Caco-2 (cell line): ENCODE results near the gene MACO1. TPM values are rescaled to one million over a fixed set of nuclear protein-coding genes. Genes with fewer than 3 reads are reported as not detected.

ENCODE experiments used
- BruUV-seq: library from RNA; stranded (reverse); fragments of 400-500 nt; replicated peaks from 2 replicates; lab custom pipeline; 2021; lab: Mats Ljungman, UMichigan
- CTCF ChIA-PET: fragments of 300-600 bp; sonication (Branson Sonifier 250); formaldehyde crosslinking; loops from one replicate; lab custom pipeline; 2022; ENCODE audit warnings: antibody characterized with exemption; lab: Charles Lee
- POLR2A ChIA-PET: fragments of 300-600 bp; sonication (Branson Sonifier 250); formaldehyde crosslinking; loops from one replicate; lab custom pipeline; 2022; ENCODE audit warnings: antibody characterized with exemption; lab: Charles Lee
- DNase-seq, 2 experiments: peaks; one replicate each; pipeline versions ENCODE4 v3.0.0 to v3.0.0-alpha.2; 2020 to 2022
- H3K27me3 ChIP-seq: replicated peaks from 2 replicates; pipeline ENCODE4 v1.6.0; 2011; ENCODE audit warnings: low read length; ENCODE audit not compliant: control insufficient read depth, insufficient read depth
- H3K36me3 ChIP-seq: 2 replicates; pipeline ENCODE4 v1.5.1; 2011; ENCODE audit warnings: low read length; ENCODE audit not compliant: control insufficient read depth, insufficient read depth
- H3K4me1 ChIP-seq: fragments of 250-450 bp; sonication (Bioruptor Pico); 2 replicates; pipeline ENCODE4 v1.5.1; 2020; ENCODE audit warnings: mild to moderate bottlenecking
- H3K4me3 ChIP-seq: 2 replicates; pipeline ENCODE4 v1.5.1; 2011; ENCODE audit warnings: low read depth, mild to moderate bottlenecking, control low read depth, low read length
- H3K9me3 ChIP-seq: fragments of 250-450 bp; sonication (Bioruptor Pico); 2 replicates; pipeline ENCODE4 v1.5.1; 2020; ENCODE audit warnings: mild to moderate bottlenecking, moderate library complexity
- H3K27ac Mint-ChIP-seq: one replicate; pipeline ENCODE4 v1.8.0; 2022; ENCODE audit warnings: mixed read lengths; ENCODE audit not compliant: unreplicated experiment
- H3K27me3 Mint-ChIP-seq: one replicate; pipeline ENCODE4 v1.8.0; 2022; ENCODE audit warnings: mixed read lengths; ENCODE audit not compliant: insufficient read depth, unreplicated experiment
- H3K36me3 Mint-ChIP-seq: one replicate; pipeline ENCODE4 v1.8.0; 2022; ENCODE audit warnings: mild to moderate bottlenecking, mixed read lengths; ENCODE audit not compliant: insufficient read depth, unreplicated experiment
- H3K4me1 Mint-ChIP-seq: one replicate; pipeline ENCODE4 v1.8.0; 2022; ENCODE audit warnings: low read depth, mixed read lengths; ENCODE audit not compliant: unreplicated experiment
- H3K4me3 Mint-ChIP-seq: one replicate; pipeline ENCODE4 v1.8.0; 2022; ENCODE audit warnings: mild to moderate bottlenecking, moderate library complexity, mixed read lengths; ENCODE audit not compliant: unreplicated experiment
- H3K9me3 Mint-ChIP-seq: one replicate; pipeline ENCODE4 v1.8.0; 2022; ENCODE audit warnings: mixed read lengths; ENCODE audit not compliant: unreplicated experiment
- intact Hi-C: fragments of 100-400 bp; cut with micrococcal nuclease; formaldehyde crosslinking; loops from one replicate; pipeline ENCODE4 v1.10.0; 2022; ENCODE audit not compliant: unreplicated experiment
- total RNA-seq: library from RNA; stranded (reverse); gene quantifications from 2 replicates; pipeline ENCODE4 v1.2.3, GENCODE V29; 2022
- TF ChIP-seq, protein P1 (sequence below), 2 experiments: fragments of 200-600 bp in 1 of 2; IDR thresholded peaks; 1 replicate in 1 of 2; 2 replicates in 1 of 2; pipeline versions ENCODE4 v1.5.1 to v1.8.0; 2011 to 2022; ENCODE audit warnings: antibody characterized with exemption in 1 of 2, control low read depth in 1 of 2, inconsistent platforms in 1 of 2, low read depth in 1 of 2, low read length in 1 of 2, mild to moderate bottlenecking in 1 of 2, moderate library complexity in 1 of 2; ENCODE audit not compliant: insufficient read depth in 1 of 2, severe bottlenecking in 1 of 2, unreplicated experiment in 1 of 2

Gene MACO1
- total RNA-seq, 1 experiment from 2014 or later, result 16.8 TPM

DNA sequence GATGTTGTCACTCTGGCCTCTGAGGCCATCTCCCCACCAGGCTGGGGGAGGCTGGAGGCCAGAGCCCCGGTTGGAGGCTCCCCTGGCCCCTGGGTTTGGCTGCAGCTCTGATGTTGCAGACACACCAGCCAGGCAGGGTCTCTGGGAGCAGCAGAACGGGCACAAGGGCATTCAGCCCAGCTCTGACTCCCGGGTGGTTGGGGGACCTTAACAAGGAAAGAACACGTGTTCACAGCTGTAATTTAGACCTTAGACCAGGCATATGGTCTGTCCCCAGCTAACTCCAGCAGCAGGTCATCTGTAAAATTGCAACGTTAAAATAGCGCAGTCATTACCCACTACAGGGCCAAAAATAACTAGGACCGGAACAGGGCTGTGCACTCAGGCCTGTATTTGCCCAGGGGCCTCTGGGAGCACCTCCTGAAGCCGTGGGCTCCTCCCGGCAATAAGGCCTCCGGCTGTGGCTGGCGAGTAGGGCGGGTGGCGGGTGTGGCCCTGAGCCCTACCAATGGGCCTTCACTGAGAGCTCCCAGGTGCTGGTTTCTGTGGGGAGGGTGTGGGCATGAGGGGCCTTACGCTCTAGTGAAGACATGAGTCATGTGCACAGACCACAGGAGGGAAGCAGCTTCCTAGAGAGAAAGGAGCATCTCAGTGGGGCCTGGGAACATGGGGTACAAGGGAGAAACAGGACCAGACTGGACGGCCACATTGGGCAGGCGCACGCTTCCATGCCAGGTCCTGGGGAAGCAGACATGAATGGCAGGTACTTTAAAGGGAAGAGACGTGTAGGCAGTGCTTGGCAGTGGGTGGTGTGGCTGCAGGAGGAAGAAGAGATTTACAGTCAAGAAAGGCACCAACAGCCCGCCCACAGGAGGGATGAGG, 118.8 kb downstream of the MACO1 start:
- no peaks in the 10 kb centered on the region for H3K27me3 Mint-ChIP-seq
- TF ChIP-seq, protein P1, sequence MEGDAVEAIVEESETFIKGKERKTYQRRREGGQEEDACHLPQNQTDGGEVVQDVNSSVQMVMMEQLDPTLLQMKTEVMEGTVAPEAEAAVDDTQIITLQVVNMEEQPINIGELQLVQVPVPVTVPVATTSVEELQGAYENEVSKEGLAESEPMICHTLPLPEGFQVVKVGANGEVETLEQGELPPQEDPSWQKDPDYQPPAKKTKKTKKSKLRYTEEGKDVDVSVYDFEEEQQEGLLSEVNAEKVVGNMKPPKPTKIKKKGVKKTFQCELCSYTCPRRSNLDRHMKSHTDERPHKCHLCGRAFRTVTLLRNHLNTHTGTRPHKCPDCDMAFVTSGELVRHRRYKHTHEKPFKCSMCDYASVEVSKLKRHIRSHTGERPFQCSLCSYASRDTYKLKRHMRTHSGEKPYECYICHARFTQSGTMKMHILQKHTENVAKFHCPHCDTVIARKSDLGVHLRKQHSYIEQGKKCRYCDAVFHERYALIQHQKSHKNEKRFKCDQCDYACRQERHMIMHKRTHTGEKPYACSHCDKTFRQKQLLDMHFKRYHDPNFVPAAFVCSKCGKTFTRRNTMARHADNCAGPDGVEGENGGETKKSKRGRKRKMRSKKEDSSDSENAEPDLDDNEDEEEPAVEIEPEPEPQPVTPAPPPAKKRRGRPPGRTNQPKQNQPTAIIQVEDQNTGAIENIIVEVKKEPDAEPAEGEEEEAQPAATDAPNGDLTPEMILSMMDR (IDR thresholded peaks at IDR 0.05; ENCODE audit: insufficient read depth in 1 of 2, low read depth in 1 of 2, low read length in 1 of 2, severe bottlenecking in 1 of 2, unreplicated experiment in 1 of 2), result no peak
- no peaks in the 10 kb centered on the region for H3K9me3 Mint-ChIP-seq
- no peak overlapping the region for H3K4me3 Mint-ChIP-seq
- intact Hi-C loops, result no loop called here
- peaks cover 16% of the 10 kb centered on the region for H3K4me1 Mint-ChIP-seq
- Histone ChIP-seq H3K9me3 (no peaks in the 10 kb centered on the region), H3K27me3 (no peaks in the 10 kb centered on the region), H3K36me3 (no peaks in the 10 kb centered on the region; the same call in 1 of the 2 replicates), H3K4me1 (0 out of 2 replicates have a peak, but pooled peaks cover 6% of the 10 kb centered on the region), H3K4me3 (no peak overlapping the region)
- ChIA-PET CTCF (no interaction called here), POLR2A (no interaction called here)
- BruUV-seq, result no TSS peak
- H3K27ac Mint-ChIP-seq, result peak overlapping the region; percentile 43
- DNase-seq, result no peak
- H3K36me3 Mint-ChIP-seq, result peaks cover 1% of the 10 kb centered on the region

Other genes starting within 250 kb of the MACO1 start
- gene SYF2, start 198.4 kb upstream of the MACO1 start, total RNA-seq, result 31.5 and 32.3 TPM in 2 replicates
- gene RSRP1, start 183.4 kb upstream of the MACO1 start, total RNA-seq, result 61.1 and 69.8 TPM in 2 replicates
- gene RHD, start 158.4 kb upstream of the MACO1 start, total RNA-seq, result not detected in 2 replicates
- gene TMEM50A, start 92.6 kb upstream of the MACO1 start, total RNA-seq, result 79.3 and 86.3 TPM in 2 replicates
- 0.30 TPM in 1 of 2 replicates, not detected in the other for gene RHCE, start 10.1 kb upstream of the MACO1 start, total RNA-seq
- 14.5 TPM in 2 replicates for gene LDLRAP1, start 112.7 kb downstream of the MACO1 start, total RNA-seq
- gene MAN1C1, start 185.9 kb downstream of the MACO1 start, total RNA-seq, result 2.7 and 3.5 TPM in 2 replicates